GM23338 (cell line): ENCODE data around the gene FHIT. TPM values are rescaled to one million over a fixed set of nuclear protein-coding genes. Genes with fewer than 3 reads are reported as not detected.

Source experiments
- ATAC-seq: fragments of 200-7000 bp; cut with Tn5 transposase; 3 replicates; pipeline ENCODE4 v1.9.1; 2020
- DNase-seq: peaks from one replicate; pipeline ENCODE4 v3.0.0-alpha.2; 2015; ENCODE audit warnings: low spot score
- H2AFZ ChIP-seq: fragments of 200-600 bp; sonication (generic); 2 replicates; pipeline ENCODE4 v1.8.0; 2016; ENCODE audit warnings: antibody characterized with exemption, mild to moderate bottlenecking, moderate library complexity
- H3F3A ChIP-seq: fragments of 200-600 bp; sonication (generic); replicated peaks from 2 replicates; pipeline ENCODE4 v1.8.0; 2017; ENCODE audit warnings: antibody characterized with exemption, mixed run types, low read depth
- H3K27ac ChIP-seq: fragments of 200-600 bp; sonication (generic); 2 replicates; pipeline ENCODE4 v1.6.1; 2016; ENCODE audit warnings: low read depth
- H3K27me3 ChIP-seq: fragments of 200-600 bp; sonication (generic); 2 replicates; pipeline ENCODE4 v1.8.0; 2016; ENCODE audit warnings: mild to moderate bottlenecking, mixed run types, moderate library complexity; ENCODE audit not compliant: insufficient read depth
- H3K36me3 ChIP-seq: fragments of 200-600 bp; sonication (generic); 2 replicates; pipeline ENCODE4 v1.8.0; 2016; ENCODE audit warnings: mild to moderate bottlenecking; ENCODE audit not compliant: insufficient read depth
- H3K4me1 ChIP-seq: fragments of 200-600 bp; sonication (generic); 2 replicates; pipeline ENCODE4 v1.8.0; 2016; ENCODE audit warnings: mild to moderate bottlenecking, moderate library complexity; ENCODE audit not compliant: insufficient read depth
- H3K4me2 ChIP-seq: fragments of 200-600 bp; sonication (generic); 2 replicates; pipeline ENCODE4 v1.7.1; 2017; ENCODE audit warnings: mixed run types
- H3K4me3 ChIP-seq: fragments of 200-600 bp; sonication (generic); 2 replicates; pipeline ENCODE4 v1.6.1; 2016; ENCODE audit warnings: mixed run types
- H3K79me2 ChIP-seq: fragments of 200-600 bp; sonication (generic); replicated peaks from 2 replicates; pipeline ENCODE4 v1.8.0; 2017; ENCODE audit warnings: mild to moderate bottlenecking; ENCODE audit not compliant: insufficient read depth
- H3K9me2 ChIP-seq: fragments of 200-600 bp; sonication (generic); 2 replicates; pipeline ENCODE4 v1.8.0; 2017; ENCODE audit not compliant: insufficient read depth
- H4K20me1 ChIP-seq: fragments of 200-600 bp; sonication (generic); replicated peaks from 2 replicates; pipeline ENCODE4 v1.8.0; 2017; ENCODE audit warnings: mild to moderate bottlenecking; ENCODE audit not compliant: insufficient read depth
- H3K27ac Mint-ChIP-seq: 2 replicates; pipeline ENCODE4 v1.8.0; 2020; ENCODE audit warnings: inconsistent platforms, mild to moderate bottlenecking, moderate library complexity, mixed read lengths
- H3K27me3 Mint-ChIP-seq: 3 replicates; pipeline ENCODE4 v1.8.0; 2022; ENCODE audit warnings: low read depth, mild to moderate bottlenecking, moderate library complexity, mixed read lengths, inconsistent platforms; ENCODE audit not compliant: insufficient read depth, poor library complexity
- H3K36me3 Mint-ChIP-seq: 3 replicates; pipeline ENCODE4 v1.8.0; 2021; ENCODE audit warnings: low read depth, mild to moderate bottlenecking, inconsistent platforms, moderate library complexity, mixed read lengths
- H3K4me1 Mint-ChIP-seq: 3 replicates; pipeline ENCODE4 v1.8.0; 2020; ENCODE audit warnings: mild to moderate bottlenecking, inconsistent platforms, mixed read lengths
- H3K4me3 Mint-ChIP-seq: 3 replicates; pipeline ENCODE4 v1.8.0; 2021; ENCODE audit warnings: moderate library complexity, mild to moderate bottlenecking, inconsistent platforms, mixed read lengths
- H3K9me3 Mint-ChIP-seq: 3 replicates; pipeline ENCODE4 v1.8.0; 2020; ENCODE audit warnings: moderate library complexity, mild to moderate bottlenecking, inconsistent platforms, mixed read lengths
- CREB1 ChIP-seq: fragments of 250-450 bp; sonication (Bioruptor Pico); IDR thresholded peaks from 2 replicates; pipeline ENCODE4 v1.5.0; 2020; ENCODE audit warnings: low read depth, mild to moderate bottlenecking, moderate library complexity
- EZH2 ChIP-seq: fragments of 200-600 bp; sonication (generic); IDR thresholded peaks from one replicate; pipeline ENCODE4 v1.8.0; 2017; ENCODE audit warnings: antibody characterized with exemption, mild to moderate bottlenecking, low read depth; ENCODE audit not compliant: unreplicated experiment
- EZH2phosphoT487 ChIP-seq: fragments of 200-600 bp; sonication (generic); IDR thresholded peaks from one replicate; pipeline ENCODE4 v1.8.1; 2018; ENCODE audit warnings: antibody characterized with exemption; ENCODE audit not compliant: unreplicated experiment
- JUNB ChIP-seq: IDR thresholded peaks from one replicate; pipeline ENCODE4 v1.6.1; 2016; ENCODE audit warnings: antibody characterized with exemption; ENCODE audit not compliant: unreplicated experiment
- NANOG ChIP-seq: IDR thresholded peaks from 2 replicates; pipeline ENCODE4 v1.6.1; 2016; ENCODE audit warnings: antibody characterized with exemption, borderline replicate concordance
- POLR2AphosphoS5 ChIP-seq: IDR thresholded peaks from 2 replicates; pipeline ENCODE4 v1.6.1; 2016; ENCODE audit warnings: antibody characterized with exemption, low read depth
- STAT1 ChIP-seq: IDR thresholded peaks from one replicate; pipeline ENCODE4 v1.6.1; 2016; ENCODE audit warnings: antibody characterized with exemption; ENCODE audit not compliant: unreplicated experiment
- ZNF114 ChIP-seq: fragments of 250-450 bp; sonication (Bioruptor Pico); IDR thresholded peaks from 2 replicates; pipeline ENCODE4 v1.5.0; 2020; ENCODE audit warnings: mild to moderate bottlenecking, moderate library complexity
- ZNF331 ChIP-seq: fragments of 250-450 bp; sonication (Bioruptor Pico); IDR thresholded peaks from 2 replicates; pipeline ENCODE4 v1.5.0; 2020; ENCODE audit warnings: low read depth, mild to moderate bottlenecking, moderate library complexity
- ZNF462 ChIP-seq: fragments of 250-450 bp; sonication (Bioruptor Pico); IDR thresholded peaks from 2 replicates; pipeline ENCODE4 v1.5.0; 2020; ENCODE audit warnings: mild to moderate bottlenecking, moderate library complexity
- polyA plus RNA-seq: library from polyadenylated mRNA; unstranded; fragments of >200 nt; fragmentation: Nextera tagmentation; extraction: Ambion mirVana; gene quantifications from 2 replicates; pipeline ENCODE4 v1.2.1, GENCODE V29; 2016
- total RNA-seq: library from RNA; depleted of rRNA; stranded (reverse); fragments of >200 nt; shearing (Covaris generic); gene quantifications from 2 replicates; pipeline ENCODE4 v1.2.3, GENCODE V29; 2014
- TF ChIP-seq, protein P1 (sequence below), 2 experiments: fragments of 200-600 bp in 1 of 2; sonication (generic) in 1 of 2; conservative IDR thresholded peaks; 2 replicates each; pipeline versions ENCODE4 v1.5.1 to v1.6.1; 2016 to 2017; ENCODE audit warnings: antibody characterized with exemption in 2 of 2, low read depth in 2 of 2, mild to moderate bottlenecking in 2 of 2, moderate library complexity in 1 of 2
- TF ChIP-seq, protein P2 (sequence below): IDR thresholded peaks from 2 replicates; pipeline ENCODE4 v1.6.1; 2016; ENCODE audit warnings: antibody characterized with exemption
- TF ChIP-seq, protein P3 (sequence below): IDR thresholded peaks from one replicate; pipeline ENCODE4 v1.6.1; 2018; ENCODE audit warnings: antibody characterized with exemption; ENCODE audit not compliant: unreplicated experiment

FHIT gene
- total and polyA plus RNA-seq, 2 experiments from 2014 or later, result 3.0 to 8.3 TPM

DNA sequence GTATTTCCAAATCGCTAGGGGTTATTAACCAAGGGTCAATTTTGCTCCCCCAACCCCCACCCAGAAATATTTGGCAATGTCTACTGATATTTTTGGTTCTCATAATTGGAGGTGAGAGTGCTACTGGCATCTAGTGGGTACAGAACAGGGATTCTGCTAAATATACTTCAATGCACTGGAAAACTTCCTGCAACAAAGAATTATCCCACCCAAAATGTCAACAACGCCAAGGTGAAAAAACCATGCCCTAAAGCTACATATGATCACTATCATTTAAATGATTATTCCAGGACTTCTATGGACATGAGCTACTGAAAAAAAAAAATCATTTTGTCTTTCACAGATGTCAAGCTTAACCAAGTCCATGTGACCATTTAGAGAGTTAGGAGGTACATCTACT is 867.9 kb downstream of the FHIT start:
- ATAC-seq (no peak), DNase-seq (no peak)
- Histone ChIP-seq H3F3A (no peaks in the 10 kb centered on the region), H3K36me3 (no peaks in the 10 kb centered on the region), H3K27me3 (no peaks in the 10 kb centered on the region), H3K4me2 (no peak overlapping the region), H3K4me1 (no peaks in the 10 kb centered on the region), H3K9me2 (peaks cover 3% of the 10 kb centered on the region), H2AFZ (no peak overlapping the region), H3K27ac (no peak overlapping the region), H3K79me2 (no peaks in the 10 kb centered on the region), H4K20me1 (no peaks in the 10 kb centered on the region), H3K4me3 (no peak overlapping the region)
- Mint-ChIP-seq H3K36me3 (no peaks in the 10 kb centered on the region), H3K4me3 (no peak overlapping the region), H3K27ac (no peak overlapping the region), H3K27me3 (no peaks in the 10 kb centered on the region), H3K4me1 (no peaks in the 10 kb centered on the region), H3K9me3 (no peaks in the 10 kb centered on the region)
- TF ChIP-seq POLR2AphosphoS5 (no peak), EZH2phosphoT487 (no peak), JUNB (no peak), NANOG (no peak), CREB1 (CRISPR knock-in tag) (no peak), ZNF331 (CRISPR knock-in tag) (no peak), EZH2 (no peak), ZNF462 (CRISPR knock-in tag) (no peak), STAT1 (no peak), ZNF114 (CRISPR knock-in tag) (no peak)
- TF ChIP-seq, protein P1, sequence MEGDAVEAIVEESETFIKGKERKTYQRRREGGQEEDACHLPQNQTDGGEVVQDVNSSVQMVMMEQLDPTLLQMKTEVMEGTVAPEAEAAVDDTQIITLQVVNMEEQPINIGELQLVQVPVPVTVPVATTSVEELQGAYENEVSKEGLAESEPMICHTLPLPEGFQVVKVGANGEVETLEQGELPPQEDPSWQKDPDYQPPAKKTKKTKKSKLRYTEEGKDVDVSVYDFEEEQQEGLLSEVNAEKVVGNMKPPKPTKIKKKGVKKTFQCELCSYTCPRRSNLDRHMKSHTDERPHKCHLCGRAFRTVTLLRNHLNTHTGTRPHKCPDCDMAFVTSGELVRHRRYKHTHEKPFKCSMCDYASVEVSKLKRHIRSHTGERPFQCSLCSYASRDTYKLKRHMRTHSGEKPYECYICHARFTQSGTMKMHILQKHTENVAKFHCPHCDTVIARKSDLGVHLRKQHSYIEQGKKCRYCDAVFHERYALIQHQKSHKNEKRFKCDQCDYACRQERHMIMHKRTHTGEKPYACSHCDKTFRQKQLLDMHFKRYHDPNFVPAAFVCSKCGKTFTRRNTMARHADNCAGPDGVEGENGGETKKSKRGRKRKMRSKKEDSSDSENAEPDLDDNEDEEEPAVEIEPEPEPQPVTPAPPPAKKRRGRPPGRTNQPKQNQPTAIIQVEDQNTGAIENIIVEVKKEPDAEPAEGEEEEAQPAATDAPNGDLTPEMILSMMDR (conservative IDR thresholded peaks at IDR 0.05; ENCODE audit: low read depth in 2 of 2), result no peak
- TF ChIP-seq, protein P2, sequence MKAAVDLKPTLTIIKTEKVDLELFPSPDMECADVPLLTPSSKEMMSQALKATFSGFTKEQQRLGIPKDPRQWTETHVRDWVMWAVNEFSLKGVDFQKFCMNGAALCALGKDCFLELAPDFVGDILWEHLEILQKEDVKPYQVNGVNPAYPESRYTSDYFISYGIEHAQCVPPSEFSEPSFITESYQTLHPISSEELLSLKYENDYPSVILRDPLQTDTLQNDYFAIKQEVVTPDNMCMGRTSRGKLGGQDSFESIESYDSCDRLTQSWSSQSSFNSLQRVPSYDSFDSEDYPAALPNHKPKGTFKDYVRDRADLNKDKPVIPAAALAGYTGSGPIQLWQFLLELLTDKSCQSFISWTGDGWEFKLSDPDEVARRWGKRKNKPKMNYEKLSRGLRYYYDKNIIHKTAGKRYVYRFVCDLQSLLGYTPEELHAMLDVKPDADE, result no peak
- TF ChIP-seq, protein P3, sequence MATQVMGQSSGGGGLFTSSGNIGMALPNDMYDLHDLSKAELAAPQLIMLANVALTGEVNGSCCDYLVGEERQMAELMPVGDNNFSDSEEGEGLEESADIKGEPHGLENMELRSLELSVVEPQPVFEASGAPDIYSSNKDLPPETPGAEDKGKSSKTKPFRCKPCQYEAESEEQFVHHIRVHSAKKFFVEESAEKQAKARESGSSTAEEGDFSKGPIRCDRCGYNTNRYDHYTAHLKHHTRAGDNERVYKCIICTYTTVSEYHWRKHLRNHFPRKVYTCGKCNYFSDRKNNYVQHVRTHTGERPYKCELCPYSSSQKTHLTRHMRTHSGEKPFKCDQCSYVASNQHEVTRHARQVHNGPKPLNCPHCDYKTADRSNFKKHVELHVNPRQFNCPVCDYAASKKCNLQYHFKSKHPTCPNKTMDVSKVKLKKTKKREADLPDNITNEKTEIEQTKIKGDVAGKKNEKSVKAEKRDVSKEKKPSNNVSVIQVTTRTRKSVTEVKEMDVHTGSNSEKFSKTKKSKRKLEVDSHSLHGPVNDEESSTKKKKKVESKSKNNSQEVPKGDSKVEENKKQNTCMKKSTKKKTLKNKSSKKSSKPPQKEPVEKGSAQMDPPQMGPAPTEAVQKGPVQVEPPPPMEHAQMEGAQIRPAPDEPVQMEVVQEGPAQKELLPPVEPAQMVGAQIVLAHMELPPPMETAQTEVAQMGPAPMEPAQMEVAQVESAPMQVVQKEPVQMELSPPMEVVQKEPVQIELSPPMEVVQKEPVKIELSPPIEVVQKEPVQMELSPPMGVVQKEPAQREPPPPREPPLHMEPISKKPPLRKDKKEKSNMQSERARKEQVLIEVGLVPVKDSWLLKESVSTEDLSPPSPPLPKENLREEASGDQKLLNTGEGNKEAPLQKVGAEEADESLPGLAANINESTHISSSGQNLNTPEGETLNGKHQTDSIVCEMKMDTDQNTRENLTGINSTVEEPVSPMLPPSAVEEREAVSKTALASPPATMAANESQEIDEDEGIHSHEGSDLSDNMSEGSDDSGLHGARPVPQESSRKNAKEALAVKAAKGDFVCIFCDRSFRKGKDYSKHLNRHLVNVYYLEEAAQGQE, result no peak
